B cell (primary cell): ENCODE data around the gene BUD31. TPM values are rescaled to one million over a fixed set of nuclear protein-coding genes. Genes with fewer than 3 reads are reported as not detected.
A peak's percentile ranks its signal among the peaks of the same experiment; 100 is the strongest.

ENCODE experiments used
- ATAC-seq: fragments of 200-7000 bp; cut with Tn5 transposase; one replicate; pipeline ENCODE4 v1.10.0; 2021; ENCODE audit warnings: low read depth, mild to moderate bottlenecking, moderate number of reproducible peaks, moderate library complexity
- CTCF ChIA-PET: fragments of 350-600 bp; sonication (Branson Sonifier 250); formaldehyde crosslinking; loops from one replicate; lab custom pipeline; 2021; ENCODE audit warnings: antibody characterized with exemption, inconsistent platforms; lab: Charles Lee
- POLR2A ChIA-PET: fragments of 350-600 bp; sonication (Branson Sonifier 250); formaldehyde crosslinking; loops from one replicate; lab custom pipeline; 2021; ENCODE audit warnings: antibody characterized with exemption; lab: Charles Lee
- DNase-seq: peaks from one replicate; pipeline ENCODE4 v3.0.0; 2013
- H2AFZ ChIP-seq: 2 replicates; pipeline ENCODE4 v1.6.1; 2012; ENCODE audit warnings: mild to moderate bottlenecking, low read depth, low read length; ENCODE audit not compliant: insufficient read depth, poor library complexity, severe bottlenecking
- H3K27ac ChIP-seq, 2 donors: 1 replicate in 1 of 2; 2 replicates in 1 of 2; pipeline ENCODE4 v1.5.1; 2012 to 2013; ENCODE audit warnings: low read length in 2 of 2, mild to moderate bottlenecking in 2 of 2, moderate library complexity in 1 of 2
- H3K27me3 ChIP-seq, 4 experiments: fragments of 200-600 bp in 1 of 4; sonication (generic) in 1 of 4; replicated peaks in 1 of 4; 1 replicate in 2 of 4; 2 replicates in 2 of 4; pipeline versions ENCODE4 v1.6.1 to v1.7.0; 2013 to 2016; ENCODE audit warnings: low read length in 3 of 4, mild to moderate bottlenecking in 2 of 4, mixed read lengths in 1 of 4, moderate library complexity in 1 of 4; ENCODE audit not compliant: insufficient read depth in 4 of 4, control insufficient read depth in 3 of 4; ENCODE audit errors: control extremely low read depth in 1 of 4
- H3K36me3 ChIP-seq, 2 experiments: replicated peaks in 1 of 2; 1 replicate in 1 of 2; 2 replicates in 1 of 2; pipeline versions ENCODE4 v1.6.1 to v1.7.1; 2013; ENCODE audit warnings: low read length in 1 of 2; ENCODE audit not compliant: insufficient read depth in 2 of 2, control insufficient read depth in 1 of 2; ENCODE audit errors: control extremely low read depth in 1 of 2, extremely low read depth in 1 of 2
- H3K4me1 ChIP-seq, 2 donors: fragments of 200-600 bp in 1 of 2; sonication (generic) in 1 of 2; 1 replicate in 1 of 2; 2 replicates in 1 of 2; pipeline versions ENCODE4 v1.5.1 to v1.6.1; 2013 to 2017; ENCODE audit warnings: low read length in 2 of 2; ENCODE audit not compliant: control insufficient read depth in 2 of 2, insufficient read depth in 2 of 2
- H3K4me2 ChIP-seq: replicated peaks from 2 replicates; pipeline ENCODE3; 2012; ENCODE audit warnings: mild to moderate bottlenecking, low read depth, low read length; ENCODE audit not compliant: poor library complexity, severe bottlenecking
- H3K4me3 ChIP-seq, 5 experiments: fragments of 200-600 bp in 1 of 5; sonication (generic) in 1 of 5; 1 replicate in 3 of 5; 2 replicates in 2 of 5; pipeline versions ENCODE4 v1.5.1 to v1.7.0; 2011 to 2016; ENCODE audit warnings: low read length in 4 of 5, mild to moderate bottlenecking in 4 of 5, low read depth in 2 of 5, control low read depth in 1 of 5, moderate library complexity in 1 of 5; ENCODE audit not compliant: insufficient read depth in 1 of 5; ENCODE audit errors: control extremely low read depth in 1 of 5, extremely low read depth in 1 of 5
- H3K79me2 ChIP-seq: fragments of 200-600 bp; sonication (generic); one replicate; pipeline ENCODE4 v1.6.0; 2016; ENCODE audit warnings: low read length; ENCODE audit not compliant: control insufficient read depth, insufficient read depth
- H3K9ac ChIP-seq: fragments of 200-600 bp; sonication (generic); 2 replicates; pipeline ENCODE4 v1.6.1; 2017; ENCODE audit warnings: mild to moderate bottlenecking, low read length, moderate library complexity
- H3K9me3 ChIP-seq, 3 donors: one replicate each; pipeline versions ENCODE4 v1.6.1 to v1.7.1; 2013; ENCODE audit warnings: low read length in 2 of 3; ENCODE audit not compliant: control insufficient read depth in 2 of 3, insufficient read depth in 1 of 3; ENCODE audit errors: control extremely low read depth in 1 of 3
- H4K20me1 ChIP-seq: 2 replicates; pipeline ENCODE4 v1.6.0; 2012; ENCODE audit warnings: mild to moderate bottlenecking, low read length; ENCODE audit not compliant: insufficient read depth, control insufficient read depth, poor library complexity, severe bottlenecking
- H3K27ac Mint-ChIP-seq: one replicate; pipeline ENCODE4 v1.8.0; 2021; ENCODE audit warnings: mixed read lengths
- H3K27me3 Mint-ChIP-seq: one replicate; pipeline ENCODE4 v1.8.0; 2021; ENCODE audit warnings: mixed read lengths
- H3K4me1 Mint-ChIP-seq: one replicate; pipeline ENCODE4 v1.8.0; 2021; ENCODE audit warnings: mixed read lengths
- H3K4me3 Mint-ChIP-seq: one replicate; pipeline ENCODE4 v1.8.0; 2021; ENCODE audit warnings: mixed read lengths
- H3K9me3 Mint-ChIP-seq: one replicate; pipeline ENCODE4 v1.8.0; 2022; ENCODE audit warnings: mixed read lengths; ENCODE audit not compliant: insufficient read depth
- CTCF ChIP-seq: fragments of 200-600 bp; IDR thresholded peaks from one replicate; pipeline ENCODE4 v1.8.0; 2022; ENCODE audit warnings: antibody characterized with exemption, mild to moderate bottlenecking
- EZH2 ChIP-seq: IDR thresholded peaks from 2 replicates; pipeline ENCODE4 v1.6.1; 2012; ENCODE audit warnings: borderline replicate concordance, low read depth, mild to moderate bottlenecking, moderate library complexity, low read length; ENCODE audit not compliant: insufficient read depth, poor library complexity, severe bottlenecking
- WGBS: methylation state at CpG from one replicate; pipeline ENCODE4 v1.1.5; 2013; ENCODE audit warnings: missing lambda C conversion rate; ENCODE audit not compliant: insufficient coverage; 5-methylcytosine and 5-hydroxymethylcytosine counted together
- intact Hi-C: fragments of 100-400 bp; cut with micrococcal nuclease; formaldehyde crosslinking; loops from one replicate; pipeline ENCODE4 v1.10.0; 2022
- polyA plus RNA-seq: library from polyadenylated mRNA; depleted of rRNA; stranded (reverse); fragments of >200 nt; gene quantifications from 2 replicates; pipeline ENCODE4 v1.2.3, GENCODE V29; 2012
- total RNA-seq, 2 donors: library from RNA; stranded (reverse); fragments of 120-200 nt in 1 of 2; gene quantifications; 1 replicate in 1 of 2; 2 replicates in 1 of 2; pipeline versions ENCODE4 v1.2.3 to v1.2.4, GENCODE V29; 2013 to 2022

BUD31 gene
- total and polyA plus RNA-seq, 2 donors (not counting 1 experiment from before 2014, with no cell fraction given), result 57.8 to 69.4 TPM

GRCh38 chr7:99409806-99410205 lies 1.0 kb downstream of the BUD31 start:
- CTCF ChIA-PET, result interaction anchor here (3.2 kb wide), 2 partner anchors 17 to 44 kb away, joined by 20 to 24 read pairs; no protein-coding TSS in a partner anchor
- Histone ChIP-seq H3K9me3 (no peaks in the 10 kb centered on the region), H3K9ac (peak overlapping the region; percentile 94), H3K4me2 (peak overlapping the region; percentile 98), H3K4me3 (peak overlapping the region in 4 of 5 experiments; percentile 93 to 99 (median 95)), H4K20me1 (peaks cover 68% of the 10 kb centered on the region), H2AFZ (no peak overlapping the region), H3K27ac (peak overlapping the region in 1 of 2 donors; percentile 96), H3K27me3 (no peaks in the 10 kb centered on the region), H3K4me1 (peaks cover 25 to 35% of the 10 kb centered on the region in 2 donors), H3K79me2 (peaks cover 87% of the 10 kb centered on the region), H3K36me3 (peaks cover 9 to 38% of the 10 kb centered on the region in 2 experiments)
- TF ChIP-seq EZH2, result no peak
- TF ChIP-seq CTCF, result no peak
- Mint-ChIP-seq H3K27me3 (no peaks in the 10 kb centered on the region), H3K9me3 (no peaks in the 10 kb centered on the region), H3K4me1 (peaks cover 45% of the 10 kb centered on the region), H3K4me3 (peak overlapping the region; percentile 91), H3K27ac (peak overlapping the region; percentile 37)
- intact Hi-C loops, result loop anchor here (2.0 kb wide), 1 partner anchor 85 kb away; the partner anchor contains the start of gene ARPC1A
- no peak for ATAC-seq
- no peak for DNase-seq
- POLR2A ChIA-PET, result interaction anchor here (0.7 to 1.4 kb wide), 2 partner anchors 8 to 84 kb away, joined by 3 read pairs; partner anchors contain the start of gene ARPC1A
- WGBS, result 20% methylated on average over 2 of the region's 3 CpGs

- no peak for TF ChIP-seq EZH2
- no peak for TF ChIP-seq CTCF
- Histone ChIP-seq H3K9ac (no peak overlapping the region), H3K79me2 (peaks cover 82% of the 10 kb centered on the region), H3K4me1 (peaks cover 25 to 35% of the 10 kb centered on the region in 2 donors), H3K4me3 (no peak overlapping the region), H3K9me3 (no peaks in the 10 kb centered on the region), H3K36me3 (peaks cover 9 to 41% of the 10 kb centered on the region in 2 experiments), H3K27me3 (no peaks in the 10 kb centered on the region), H2AFZ (no peak overlapping the region), H4K20me1 (peaks cover 67% of the 10 kb centered on the region), H3K4me2 (no peak overlapping the region), H3K27ac (no peak overlapping the region)
- intact Hi-C loops, result no loop called here
- no peaks in the 10 kb centered on the region for H3K9me3 Mint-ChIP-seq
- no peak for ATAC-seq
- POLR2A ChIA-PET, result interaction anchor here (0.7 kb wide), 1 partner anchor 322 kb away, joined by 4 read pairs; no protein-coding TSS in a partner anchor
- DNase-seq, result no peak
- H3K27ac Mint-ChIP-seq, result peak overlapping the region; percentile 68
- H3K27me3 Mint-ChIP-seq, result no peaks in the 10 kb centered on the region
- CTCF ChIA-PET, result interaction anchor here (3.2 kb wide), 1 partner anchor 45 kb away, joined by 24 read pairs; no protein-coding TSS in a partner anchor
- peak overlapping the region; percentile 91 for H3K4me3 Mint-ChIP-seq
- 100% methylated on average over 1 of the region's 2 CpGs for WGBS
- peaks cover 42% of the 10 kb centered on the region for H3K4me1 Mint-ChIP-seq
Observed at GRCh38 chr7:99410635-99411034, 1.9 kb downstream of the BUD31 start.
